NCI-H187 (cell line): ENCODE data around the gene P4HTM.
A peak's percentile ranks its signal among the peaks of the same experiment; 100 is the strongest.
"Not testable (repeated sequence)": the region's sequence is repeated elsewhere in the genome, so short reads cannot be mapped to it uniquely, and the experiment has no call there.

ENCODE experiments used
- DNase-seq, 2 experiments: peaks; one replicate each; lab custom pipeline; 2025; lab: John Stamatoyannopoulos, UW

P4HTM gene

GRCh38 chr3:49007771-49008528 lies 17.9 kb downstream of the P4HTM start:
- peak; percentile 56 to 69 for DNase-seq

GRCh38 chr3:49008627-49009026 lies 18.6 kb downstream of the P4HTM start:
- not testable (repeated sequence) for DNase-seq

- DNase-seq = no peak
These were observed 19.4 kb downstream of the P4HTM start for GRCh38 chr3:49009396-49009795.

GRCh38 chr3:49012441-49013017 lies 22.5 kb downstream of the P4HTM start:
- no peak for DNase-seq

- DNase-seq = no peak
These were observed 23.2 kb downstream of the P4HTM start for GRCh38 chr3:49013113-49013737.

GRCh38 chr3:49013738-49014660 lies 24.0 kb downstream of the P4HTM start:
- no peak for DNase-seq

- DNase-seq = no peak
These were observed 25.0 kb downstream of the P4HTM start for GRCh38 chr3:49015072-49015471.

GRCh38 chr3:49015765-49016164 lies 25.7 kb downstream of the P4HTM start:
- no peak for DNase-seq

GRCh38 chr3:49016414-49017228 lies 26.6 kb downstream of the P4HTM start:
- no peak for DNase-seq

- DNase-seq = no peak
These were observed 27.4 kb downstream of the P4HTM start for GRCh38 chr3:49017229-49017970.

GRCh38 chr3:49017971-49018706 lies 28.1 kb downstream of the P4HTM start, which contains the start of gene DALRD3:
Gene DALRD3 (minus strand): TSS chr3:49018580. CDS start chr3:49018564, 16 bp downstream.
- peak in 1 of 2 experiments; percentile 39 for DNase-seq

- no peak for DNase-seq
These were observed 28.6 kb downstream of the P4HTM start for GRCh38 chr3:49018707-49019006.

- DNase-seq = no peak
These were observed 29.9 kb downstream of the P4HTM start for GRCh38 chr3:49019941-49020329.

GRCh38 chr3:49020330-49021212 lies 30.5 kb downstream of the P4HTM start:
- DNase-seq = no peak

- peak; percentile 89 to 93 for DNase-seq
These were observed 31.3 kb downstream of the P4HTM start for GRCh38 chr3:49021213-49021812.

GRCh38 chr3:49021813-49022687 lies 32.0 kb downstream of the P4HTM start, which contains the start of gene NDUFAF3:
Gene NDUFAF3 (plus strand): TSS chr3:49022121. CDS start chr3:49022145, 24 bp downstream.
- peak; percentile 86 to 89 for DNase-seq

- no peak for DNase-seq
These were observed 32.7 kb downstream of the P4HTM start for GRCh38 chr3:49022688-49023171.
